ENCODE results near the gene TTC16. TPM values are rescaled to one million over a fixed set of nuclear protein-coding genes. Genes with fewer than 3 reads are reported as not detected.

The TTC16 gene
- total RNA-seq, 1 experiment from 2014 or later: not detected

GRCh38 chr9:127731938-127732337 is 16.1 kb downstream of the TTC16 start:
- H3K4me1 Mint-ChIP-seq: peaks cover 9 to 10% of the 10 kb centered on the region in 2 experiments

More at GRCh38 chr9:127731938-127732337, 16.1 kb downstream of the TTC16 start:
- no peaks in the 10 kb centered on the region for H3K27me3 ChIP-seq (ENCODE audit: insufficient read depth, low read length)
- no peaks in the 10 kb centered on the region; a peak in 1 of 7 replicates for H3K36me3 Mint-ChIP-seq (ENCODE audit: insufficient read depth in 1 of 3, low read depth in 3 of 3)
- no peak overlapping the region for H2AK5ac ChIP-seq (ENCODE audit: insufficient read length, low read length)
- no peaks in the 10 kb centered on the region for H3K23me2 ChIP-seq (ENCODE audit: insufficient read length, low read depth, low read length, poor library complexity, severe bottlenecking)
- H3K18ac ChIP-seq (ENCODE audit: insufficient read length, low read depth, low read length): no peak overlapping the region
- no peaks in the 10 kb centered on the region for H3K9me3 Mint-ChIP-seq
- H3K27me3 Mint-ChIP-seq (ENCODE audit: low read depth): peaks cover 4% of the 10 kb centered on the region; the same call in 1 of the 2 replicates
- no peak overlapping the region for H3K27ac ChIP-seq (ENCODE audit: insufficient read length, low read depth, low read length)
- no peak for TF ChIP-seq CTCF (conservative IDR thresholded peaks at IDR 0.05)
- no peak for DNase-seq
- no peak overlapping the region for H4K8ac ChIP-seq (replicated peaks; ENCODE audit: insufficient read length, low read depth, low read length)
- no peak overlapping the region for H2BK15ac ChIP-seq (ENCODE audit: low read depth, low read length)
- H3K9ac ChIP-seq (ENCODE audit: extremely low read depth, insufficient read length, low read length): no peak overlapping the region
- no peak overlapping the region for H3K4ac ChIP-seq (ENCODE audit: low read depth, low read length)
- H3K14ac ChIP-seq (ENCODE audit: insufficient read depth, low read length): no peak overlapping the region; the same call in 1 of the 2 replicates
- H3K79me1 ChIP-seq (ENCODE audit: insufficient read depth, low read depth, low read length, poor library complexity, severe bottlenecking): no peaks in the 10 kb centered on the region
- H3K27ac Mint-ChIP-seq: 0 out of 7 replicates have a peak overlapping the region, but pooled peaks of 1 of the 3 experiments have one; percentile 19
- WGBS (ENCODE audit: extremely low coverage, insufficient read length, low lambda C conversion rate): no CpG with 5 or more reads among the region's 16 CpGs
- H3K79me2 ChIP-seq (ENCODE audit: insufficient read depth, low read length): no peaks in the 10 kb centered on the region
- H3K4me2 ChIP-seq (ENCODE audit: insufficient read depth, insufficient read length, low read length): no peak overlapping the region
- H2BK120ac ChIP-seq (ENCODE audit: low read depth, low read length, poor library complexity, severe bottlenecking): no peak overlapping the region
- H3K4me3 Mint-ChIP-seq: no peak overlapping the region
- H3T11ph ChIP-seq (ENCODE audit: low read length): no peak overlapping the region
- H3K23ac ChIP-seq (ENCODE audit: insufficient read length, low read depth, low read length): no peak overlapping the region
- no peak overlapping the region for H2BK20ac ChIP-seq (ENCODE audit: low read depth, low read length, poor library complexity, severe bottlenecking)
- H3K9me3 ChIP-seq (ENCODE audit: control insufficient read depth, low read depth, low read length): no peaks in the 10 kb centered on the region
- H4K5ac ChIP-seq (ENCODE audit: insufficient read length, low read depth, low read length): no peak overlapping the region
- H3K56ac ChIP-seq (ENCODE audit: insufficient read length, low read depth, low read length): no peak overlapping the region
- no peak overlapping the region for H4K91ac ChIP-seq (ENCODE audit: insufficient read length, low read depth, low read length)
- H2AFZ ChIP-seq (ENCODE audit: low read length): no peak overlapping the region
- H2BK5ac ChIP-seq (ENCODE audit: insufficient read length, low read length): no peak overlapping the region
- H3K4me1 ChIP-seq (ENCODE audit: insufficient read depth, low read length): no peaks in the 10 kb centered on the region
- H4K20me1 ChIP-seq (ENCODE audit: control insufficient read depth, insufficient read depth, insufficient read length): no peaks in the 10 kb centered on the region
- H2BK12ac ChIP-seq (ENCODE audit: insufficient read length, low read depth, low read length): no peak overlapping the region
